DND-41 (cell line): ENCODE results near the gene GAS7.

Source experiments
- ATAC-seq: fragments of 200-7000 bp; cut with Tn5 transposase; 3 replicates; pipeline ENCODE4 v1.9.1; 2021; ENCODE audit warnings: low read depth; ENCODE audit not compliant: insufficient read depth
- DNase-seq: peaks from one replicate; pipeline ENCODE4 v3.0.0-alpha.2; 2020
- H2AFZ ChIP-seq: 2 replicates; pipeline ENCODE4 v1.6.0; 2012; ENCODE audit warnings: low read depth, low read length
- H3K27ac ChIP-seq: 2 replicates; pipeline ENCODE4 v1.5.1; 2012; ENCODE audit warnings: low read length, inconsistent platforms
- H3K27me3 ChIP-seq: fragments of 200-600 bp; sonication (generic); 2 replicates; pipeline ENCODE4 v1.6.0; 2012; ENCODE audit warnings: low read length, mild to moderate bottlenecking, inconsistent platforms; ENCODE audit not compliant: insufficient read depth, poor library complexity
- H3K36me3 ChIP-seq: 2 replicates; pipeline ENCODE4 v1.5.1; 2012; ENCODE audit warnings: low read length, inconsistent platforms; ENCODE audit not compliant: insufficient read depth
- H3K4me1 ChIP-seq: 2 replicates; pipeline ENCODE4 v1.5.1; 2012; ENCODE audit warnings: mild to moderate bottlenecking, low read length; ENCODE audit not compliant: insufficient read depth
- H3K4me2 ChIP-seq: 2 replicates; pipeline ENCODE4 v1.6.0; 2012; ENCODE audit warnings: mild to moderate bottlenecking, moderate library complexity, low read length, inconsistent platforms; ENCODE audit not compliant: insufficient read depth
- H3K4me3 ChIP-seq, 2 experiments: fragments of 200-600 bp in 1 of 2; shearing (Covaris generic) in 1 of 2; 2 replicates each; pipeline ENCODE4 v1.5.1; 2012 to 2016; ENCODE audit warnings: inconsistent platforms in 2 of 2, low read length in 2 of 2, mild to moderate bottlenecking in 2 of 2, low read depth in 1 of 2, moderate library complexity in 1 of 2
- H3K79me2 ChIP-seq: 2 replicates; pipeline ENCODE4 v1.6.0; 2012; ENCODE audit warnings: low read length, inconsistent platforms; ENCODE audit not compliant: insufficient read depth
- H3K9ac ChIP-seq: 2 replicates; pipeline ENCODE4 v1.6.0; 2012; ENCODE audit warnings: low read depth, mild to moderate bottlenecking, inconsistent platforms, low read length, moderate library complexity
- H3K9me3 ChIP-seq: 2 replicates; pipeline ENCODE4 v1.5.1; 2012; ENCODE audit warnings: low read length, moderate library complexity, mild to moderate bottlenecking, inconsistent platforms; ENCODE audit not compliant: insufficient read depth, severe bottlenecking
- H4K20me1 ChIP-seq: 2 replicates; pipeline ENCODE4 v1.6.0; 2012; ENCODE audit warnings: low read length; ENCODE audit not compliant: insufficient read depth
- EZH2 ChIP-seq: IDR thresholded peaks from 3 replicates; pipeline ENCODE4 v1.6.1; 2012; ENCODE audit warnings: borderline replicate concordance, low read depth, mild to moderate bottlenecking, moderate library complexity, low read length, inconsistent platforms; ENCODE audit not compliant: severe bottlenecking
- TF ChIP-seq, protein P1 (sequence below): IDR thresholded peaks from 2 replicates; pipeline ENCODE4 v1.5.1; 2012; ENCODE audit warnings: borderline replicate concordance, low read length, moderate library complexity, mild to moderate bottlenecking; ENCODE audit not compliant: poor library complexity, severe bottlenecking; ENCODE audit errors: extremely low read depth

Gene GAS7

DNA sequence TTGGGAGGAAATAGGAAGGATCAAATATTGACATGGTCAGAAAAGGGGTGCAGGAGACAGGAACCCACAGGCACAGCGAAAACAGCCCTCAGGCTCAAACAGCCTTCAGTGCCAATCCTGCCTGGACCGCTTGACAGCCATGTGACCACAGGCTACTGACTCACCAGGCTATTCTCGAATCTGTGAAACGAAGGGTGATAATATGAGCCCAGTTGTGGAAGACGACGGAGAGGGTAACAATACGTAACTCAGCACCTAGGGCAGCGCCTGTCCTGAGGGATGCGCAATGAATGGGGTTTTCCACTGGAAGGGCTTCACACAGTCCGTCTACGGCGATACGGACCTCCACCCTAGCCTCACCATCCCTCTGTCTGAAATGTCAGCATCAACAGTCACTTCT is 176.0 kb downstream of the GAS7 start:
- Histone ChIP-seq H2AFZ (no peak overlapping the region), H3K4me1 (no peaks in the 10 kb centered on the region), H3K36me3 (no peaks in the 10 kb centered on the region), H3K4me3 (no peak overlapping the region), H3K27ac (no peak overlapping the region), H3K27me3 (no peaks in the 10 kb centered on the region), H3K79me2 (no peaks in the 10 kb centered on the region), H3K4me2 (no peak overlapping the region), H3K9me3 (no peaks in the 10 kb centered on the region), H3K9ac (no peak overlapping the region), H4K20me1 (peaks cover 3% of the 10 kb centered on the region; the same call in 1 of the 2 replicates)
- DNase-seq (no peak), ATAC-seq (no peak)
- TF ChIP-seq, protein P1, sequence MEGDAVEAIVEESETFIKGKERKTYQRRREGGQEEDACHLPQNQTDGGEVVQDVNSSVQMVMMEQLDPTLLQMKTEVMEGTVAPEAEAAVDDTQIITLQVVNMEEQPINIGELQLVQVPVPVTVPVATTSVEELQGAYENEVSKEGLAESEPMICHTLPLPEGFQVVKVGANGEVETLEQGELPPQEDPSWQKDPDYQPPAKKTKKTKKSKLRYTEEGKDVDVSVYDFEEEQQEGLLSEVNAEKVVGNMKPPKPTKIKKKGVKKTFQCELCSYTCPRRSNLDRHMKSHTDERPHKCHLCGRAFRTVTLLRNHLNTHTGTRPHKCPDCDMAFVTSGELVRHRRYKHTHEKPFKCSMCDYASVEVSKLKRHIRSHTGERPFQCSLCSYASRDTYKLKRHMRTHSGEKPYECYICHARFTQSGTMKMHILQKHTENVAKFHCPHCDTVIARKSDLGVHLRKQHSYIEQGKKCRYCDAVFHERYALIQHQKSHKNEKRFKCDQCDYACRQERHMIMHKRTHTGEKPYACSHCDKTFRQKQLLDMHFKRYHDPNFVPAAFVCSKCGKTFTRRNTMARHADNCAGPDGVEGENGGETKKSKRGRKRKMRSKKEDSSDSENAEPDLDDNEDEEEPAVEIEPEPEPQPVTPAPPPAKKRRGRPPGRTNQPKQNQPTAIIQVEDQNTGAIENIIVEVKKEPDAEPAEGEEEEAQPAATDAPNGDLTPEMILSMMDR = no peak
- no peak for TF ChIP-seq EZH2

GRCh38 chr17:10021272-10021984 is 177.0 kb downstream of the GAS7 start:
- no peak overlapping the region for H2AFZ ChIP-seq
- H3K27me3 ChIP-seq = no peaks in the 10 kb centered on the region
- H3K36me3 ChIP-seq = no peaks in the 10 kb centered on the region
- no peaks in the 10 kb centered on the region for H3K9me3 ChIP-seq
- TF ChIP-seq, protein P1 = no peak
- no peak for TF ChIP-seq EZH2
- H3K4me3 ChIP-seq = no peak overlapping the region
- H3K4me1 ChIP-seq = no peaks in the 10 kb centered on the region
- H3K27ac ChIP-seq = no peak overlapping the region
- H3K79me2 ChIP-seq = no peaks in the 10 kb centered on the region
- no peak overlapping the region for H3K9ac ChIP-seq
- DNase-seq = peak; percentile 18
- no peak overlapping the region for H3K4me2 ChIP-seq
- no peak for ATAC-seq
- H4K20me1 ChIP-seq = peaks cover 3% of the 10 kb centered on the region; the same call in 1 of the 2 replicates

GRCh38 chr17:10019941-10020451 is 178.4 kb downstream of the GAS7 start:
- Histone ChIP-seq H3K4me2 (no peak overlapping the region), H3K4me1 (no peaks in the 10 kb centered on the region), H3K27ac (no peak overlapping the region), H3K36me3 (no peaks in the 10 kb centered on the region), H3K27me3 (no peaks in the 10 kb centered on the region), H3K9ac (no peak overlapping the region), H4K20me1 (peaks cover 3% of the 10 kb centered on the region; the same call in 1 of the 2 replicates), H2AFZ (no peak overlapping the region), H3K79me2 (no peaks in the 10 kb centered on the region), H3K9me3 (no peaks in the 10 kb centered on the region), H3K4me3 (no peak overlapping the region)
- ATAC-seq (no peak), DNase-seq (no peak)
- TF ChIP-seq EZH2 = no peak
- TF ChIP-seq, protein P1 = no peak
